Measurements from ENCODE around the gene KL. TPM values are rescaled to one million over a fixed set of nuclear protein-coding genes. Genes with fewer than 3 reads are reported as not detected.

The KL gene
- total RNA-seq, 1 experiment from 2014 or later, result 0.28 TPM

GRCh38 chr13:32968316-32968715, 47.9 kb upstream of the KL start:
- intact Hi-C loops (cut with micrococcal nuclease; ENCODE audit: unreplicated experiment), result no loop called here

GRCh38 chr13:32968793-32969192, 47.4 kb upstream of the KL start:
- intact Hi-C loops (cut with micrococcal nuclease; ENCODE audit: unreplicated experiment), result no loop called here
- TF ChIP-seq REST (IDR thresholded peaks at IDR 0.05; ENCODE audit: insufficient read depth in 1 of 2, low read depth in 2 of 2, low read length in 1 of 2) (no peak), SIN3A (IDR thresholded peaks at IDR 0.05; ENCODE audit: borderline replicate concordance, insufficient read depth, low read depth, low read length) (no peak), CTCF (IDR thresholded peaks at IDR 0.05) (no peak), POLR2AphosphoS5 (IDR thresholded peaks at IDR 0.05; ENCODE audit: low read depth, low read length) (no peak), TCF7L2 (IDR thresholded peaks at IDR 0.05; ENCODE audit: low read depth, low read length) (no peak)
- Histone ChIP-seq H3K27ac (ENCODE audit: low read length) (no peak overlapping the region), H3K27me3 (ENCODE audit: control insufficient read depth, insufficient read depth, low read length) (no peaks in the 10 kb centered on the region), H3K9me3 (ENCODE audit: control insufficient read depth, insufficient read depth, low read depth, low read length) (no peaks in the 10 kb centered on the region), H3K4me3 (ENCODE audit: low read depth in 2 of 2, low read length in 2 of 2) (no peak overlapping the region), H3K36me3 (ENCODE audit: control insufficient read depth, insufficient read depth, low read length) (no peaks in the 10 kb centered on the region), H3K4me1 (ENCODE audit: control insufficient read depth, insufficient read depth, low read length) (no peaks in the 10 kb centered on the region)
- POLR2A ChIA-PET, result no interaction called here
- DNase-seq (ENCODE audit: low read depth, low spot score), result no peak
- no peak for ATAC-seq
- CTCF ChIA-PET, result no interaction called here
- no TSS peak for BruUV-seq (replicated peaks)
- in situ Hi-C loops (cut with HindIII; ENCODE audit: low pct_unique_long_range_greater_than_20kb, low sequenced_read_pairs), result no loop called here

More at GRCh38 chr13:32968316-32968715, 47.9 kb upstream of the KL start:
- TF ChIP-seq SIN3A (IDR thresholded peaks at IDR 0.05; ENCODE audit: borderline replicate concordance, insufficient read depth, low read depth, low read length), result no peak
- TF ChIP-seq CTCF (IDR thresholded peaks at IDR 0.05), result no peak
- TF ChIP-seq TCF7L2 (IDR thresholded peaks at IDR 0.05; ENCODE audit: low read depth, low read length), result no peak
- TF ChIP-seq REST (IDR thresholded peaks at IDR 0.05; ENCODE audit: insufficient read depth in 1 of 2, low read depth in 2 of 2, low read length in 1 of 2), result no peak
- TF ChIP-seq POLR2AphosphoS5 (IDR thresholded peaks at IDR 0.05; ENCODE audit: low read depth, low read length), result no peak
- no peak overlapping the region for H3K27ac ChIP-seq (ENCODE audit: low read length)
- H3K27me3 ChIP-seq (ENCODE audit: control insufficient read depth, insufficient read depth, low read length), result no peaks in the 10 kb centered on the region
- no peaks in the 10 kb centered on the region for H3K9me3 ChIP-seq (ENCODE audit: control insufficient read depth, insufficient read depth, low read depth, low read length)
- BruUV-seq (replicated peaks), result no TSS peak
- H3K4me3 ChIP-seq (ENCODE audit: low read depth in 2 of 2, low read length in 2 of 2), result no peak overlapping the region
- ATAC-seq (no peak), DNase-seq (ENCODE audit: low read depth, low spot score) (no peak)
- in situ Hi-C loops (cut with HindIII; ENCODE audit: low pct_unique_long_range_greater_than_20kb, low sequenced_read_pairs), result no loop called here
- ChIA-PET CTCF (no interaction called here), POLR2A (no interaction called here)
- H3K4me1 ChIP-seq (ENCODE audit: control insufficient read depth, insufficient read depth, low read length), result no peaks in the 10 kb centered on the region
- no peaks in the 10 kb centered on the region for H3K36me3 ChIP-seq (ENCODE audit: control insufficient read depth, insufficient read depth, low read length)

Measured in Panc1 (cell line).